Activated naive CD4-positive, alpha-beta T cell treated with anti-CD3 and anti-CD28 coated beads for 36 hours (primary cell): ENCODE measurements around the gene SCGB3A2. TPM values are rescaled to one million over a fixed set of nuclear protein-coding genes. Genes with fewer than 3 reads are reported as not detected.

ENCODE experiments used
- CTCF ChIA-PET: fragments of 350-600 bp; sonication (Branson Sonifier 250); formaldehyde crosslinking; loops from one replicate; lab custom pipeline; 2021; ENCODE audit warnings: antibody characterized with exemption; lab: Charles Lee
- DNase-seq: peaks from one replicate; pipeline ENCODE4 v3.0.0-alpha.2; 2020
- H3K27ac Mint-ChIP-seq: one replicate; pipeline ENCODE4 v1.8.0; 2021; ENCODE audit warnings: mild to moderate bottlenecking, mixed read lengths
- H3K27me3 Mint-ChIP-seq: one replicate; pipeline ENCODE4 v1.8.0; 2021; ENCODE audit warnings: low read depth, mixed read lengths
- H3K36me3 Mint-ChIP-seq: one replicate; pipeline ENCODE4 v1.8.0; 2021; ENCODE audit warnings: low read depth, mixed read lengths
- H3K4me1 Mint-ChIP-seq: one replicate; pipeline ENCODE4 v1.8.0; 2021; ENCODE audit warnings: low read depth, mixed read lengths
- H3K4me3 Mint-ChIP-seq: one replicate; pipeline ENCODE4 v1.8.0; 2021; ENCODE audit warnings: mild to moderate bottlenecking, moderate library complexity, mixed read lengths
- H3K9me3 Mint-ChIP-seq: one replicate; pipeline ENCODE4 v1.8.0; 2021; ENCODE audit warnings: mixed read lengths
- intact Hi-C: fragments of 100-400 bp; cut with micrococcal nuclease; formaldehyde crosslinking; loops from one replicate; pipeline ENCODE4 v1.15.1; 2023
- total RNA-seq, 2 experiments: library from RNA; stranded (reverse); gene quantifications; one replicate each; pipeline ENCODE4 v1.2.3, GENCODE V29; 2021

The SCGB3A2 gene
- total RNA-seq, 2 experiments from 2014 or later = not detected

- CTCF ChIA-PET = interaction anchor here (1.4 kb wide), 1 partner anchor 120 kb away, joined by 4 read pairs; no protein-coding TSS in a partner anchor
- Mint-ChIP-seq H3K4me1 (no peaks in the 10 kb centered on the region), H3K36me3 (no peaks in the 10 kb centered on the region), H3K4me3 (no peak overlapping the region), H3K27me3 (peaks cover 5% of the 10 kb centered on the region), H3K9me3 (peaks cover 2% of the 10 kb centered on the region), H3K27ac (no peak overlapping the region)
- DNase-seq = no peak
- intact Hi-C loops = no loop called here
These were observed 25.0 kb upstream of the SCGB3A2 start for GRCh38 chr5:147853372-147853987.

- Mint-ChIP-seq H3K27ac (no peak overlapping the region), H3K27me3 (peaks cover 3% of the 10 kb centered on the region), H3K36me3 (no peaks in the 10 kb centered on the region), H3K9me3 (peaks cover under 1% of the 10 kb centered on the region), H3K4me1 (no peaks in the 10 kb centered on the region), H3K4me3 (no peak overlapping the region)
- DNase-seq = no peak
- CTCF ChIA-PET = interaction anchor here (1.4 kb wide), 1 partner anchor 119 kb away, joined by 4 read pairs; no protein-coding TSS in a partner anchor
- intact Hi-C loops = no loop called here
These were observed 24.2 kb upstream of the SCGB3A2 start for GRCh38 chr5:147854331-147854730.

- H3K36me3 Mint-ChIP-seq = no peaks in the 10 kb centered on the region
- no peak overlapping the region for H3K27ac Mint-ChIP-seq
- H3K27me3 Mint-ChIP-seq = peaks cover 3% of the 10 kb centered on the region
- H3K4me1 Mint-ChIP-seq = no peaks in the 10 kb centered on the region
- no peaks in the 10 kb centered on the region for H3K9me3 Mint-ChIP-seq
- CTCF ChIA-PET = interaction anchor here (1.4 kb wide), 1 partner anchor 118 kb away, joined by 4 read pairs; no protein-coding TSS in a partner anchor
- intact Hi-C loops = no loop called here
- no peak for DNase-seq
- no peak overlapping the region for H3K4me3 Mint-ChIP-seq
These were observed 23.4 kb upstream of the SCGB3A2 start for GRCh38 chr5:147854894-147855773.

GRCh38 chr5:147855774-147856069 is 22.8 kb upstream of the SCGB3A2 start:
- H3K27me3 Mint-ChIP-seq = peaks cover 3% of the 10 kb centered on the region
- no peak overlapping the region for H3K4me3 Mint-ChIP-seq
- intact Hi-C loops = loop anchor here (2.0 kb wide), 1 partner anchor 265 kb away; no protein-coding TSS in a partner anchor
- H3K9me3 Mint-ChIP-seq = no peaks in the 10 kb centered on the region
- no peaks in the 10 kb centered on the region for H3K4me1 Mint-ChIP-seq
- no peak for DNase-seq
- H3K36me3 Mint-ChIP-seq = no peaks in the 10 kb centered on the region
- CTCF ChIA-PET = no interaction called here
- no peak overlapping the region for H3K27ac Mint-ChIP-seq

- Mint-ChIP-seq H3K4me3 (no peak overlapping the region), H3K36me3 (no peaks in the 10 kb centered on the region), H3K9me3 (no peaks in the 10 kb centered on the region), H3K27me3 (peaks cover 3% of the 10 kb centered on the region), H3K4me1 (no peaks in the 10 kb centered on the region), H3K27ac (no peak overlapping the region)
- intact Hi-C loops = loop anchor here (1.0 to 2.0 kb wide), 2 partner anchors 264 to 874 kb away; no protein-coding TSS in a partner anchor
- CTCF ChIA-PET = interaction anchor here (2.2 kb wide), 1 partner anchor 8 kb away, joined by 8 read pairs; no protein-coding TSS in a partner anchor
- DNase-seq = no peak
These were observed 21.7 kb upstream of the SCGB3A2 start for GRCh38 chr5:147856801-147857200.

- Mint-ChIP-seq H3K4me3 (no peak overlapping the region), H3K27ac (no peak overlapping the region), H3K4me1 (no peaks in the 10 kb centered on the region), H3K9me3 (no peaks in the 10 kb centered on the region), H3K36me3 (no peaks in the 10 kb centered on the region), H3K27me3 (peaks cover 3% of the 10 kb centered on the region)
- peak; percentile 69 for DNase-seq
- CTCF ChIA-PET = interaction anchor here (0.7 to 2.2 kb wide), 7 partner anchors 9 to 873 kb away, joined by 3 to 8 read pairs (median 4); no protein-coding TSS in a partner anchor
- intact Hi-C loops = loop anchor here (1.0 to 2.0 kb wide), 2 partner anchors 263 to 874 kb away; no protein-coding TSS in a partner anchor
These were observed 21.0 kb upstream of the SCGB3A2 start for GRCh38 chr5:147857302-147858129.

- H3K36me3 Mint-ChIP-seq = no peaks in the 10 kb centered on the region
- no peak for DNase-seq
- H3K27ac Mint-ChIP-seq = no peak overlapping the region
- intact Hi-C loops = no loop called here
- peaks cover 3% of the 10 kb centered on the region for H3K27me3 Mint-ChIP-seq
- CTCF ChIA-PET = interaction anchor here (0.9 to 2.2 kb wide), 5 partner anchors 10 to 872 kb away, joined by 3 to 8 read pairs (median 5); no protein-coding TSS in a partner anchor
- H3K4me1 Mint-ChIP-seq = no peaks in the 10 kb centered on the region
- H3K4me3 Mint-ChIP-seq = no peak overlapping the region
- H3K9me3 Mint-ChIP-seq = no peaks in the 10 kb centered on the region
These were observed 19.9 kb upstream of the SCGB3A2 start for GRCh38 chr5:147858565-147858964.

- H3K9me3 Mint-ChIP-seq = no peaks in the 10 kb centered on the region
- intact Hi-C loops = no loop called here
- CTCF ChIA-PET = no interaction called here
- no peaks in the 10 kb centered on the region for H3K4me1 Mint-ChIP-seq
- H3K4me3 Mint-ChIP-seq = no peak overlapping the region
- no peak overlapping the region for H3K27ac Mint-ChIP-seq
- DNase-seq = no peak
- H3K27me3 Mint-ChIP-seq = peaks cover 3% of the 10 kb centered on the region
- H3K36me3 Mint-ChIP-seq = no peaks in the 10 kb centered on the region
These were observed 18.4 kb upstream of the SCGB3A2 start for GRCh38 chr5:147859962-147860640.

GRCh38 chr5:147860641-147861025 is 17.9 kb upstream of the SCGB3A2 start:
- DNase-seq = no peak
- Mint-ChIP-seq H3K27ac (no peak overlapping the region), H3K27me3 (peaks cover 3% of the 10 kb centered on the region), H3K36me3 (no peaks in the 10 kb centered on the region), H3K4me1 (no peaks in the 10 kb centered on the region), H3K9me3 (no peaks in the 10 kb centered on the region), H3K4me3 (no peak overlapping the region)
- CTCF ChIA-PET = no interaction called here
- intact Hi-C loops = no loop called here

GRCh38 chr5:147863454-147864158 is 14.9 kb upstream of the SCGB3A2 start:
- H3K4me3 Mint-ChIP-seq = no peak overlapping the region
- no peaks in the 10 kb centered on the region for H3K9me3 Mint-ChIP-seq
- intact Hi-C loops = no loop called here
- H3K27ac Mint-ChIP-seq = no peak overlapping the region
- no peaks in the 10 kb centered on the region for H3K27me3 Mint-ChIP-seq
- no peaks in the 10 kb centered on the region for H3K4me1 Mint-ChIP-seq
- no peak for DNase-seq
- CTCF ChIA-PET = interaction anchor here (0.6 kb wide), 2 partner anchors 27 to 182 kb away, joined by 3 read pairs; no protein-coding TSS in a partner anchor
- H3K36me3 Mint-ChIP-seq = no peaks in the 10 kb centered on the region

GRCh38 chr5:147869112-147869511 is 9.4 kb upstream of the SCGB3A2 start:
- Mint-ChIP-seq H3K36me3 (no peaks in the 10 kb centered on the region), H3K4me1 (no peaks in the 10 kb centered on the region), H3K27ac (no peak overlapping the region), H3K27me3 (peaks cover 1% of the 10 kb centered on the region), H3K9me3 (peaks cover 1% of the 10 kb centered on the region), H3K4me3 (no peak overlapping the region)
- intact Hi-C loops = no loop called here
- CTCF ChIA-PET = no interaction called here
- DNase-seq = no peak
